ENCODE data around the gene RTN4RL2.

The RTN4RL2 gene

GRCh38 chr11:57463671-57464538, 3.6 kb downstream of the RTN4RL2 start:
- DNase-seq, result no peak

GRCh38 chr11:57464539-57465181, 4.3 kb downstream of the RTN4RL2 start:
- DNase-seq, result no peak

GRCh38 chr11:57466680-57467079, 6.4 kb downstream of the RTN4RL2 start:
- no peak for DNase-seq

GRCh38 chr11:57467508-57468157, 7.3 kb downstream of the RTN4RL2 start:
- no peak for DNase-seq

GRCh38 chr11:57468276-57468675, 7.9 kb downstream of the RTN4RL2 start:
- DNase-seq, result no peak

- DNase-seq, result no peak
Observed at GRCh38 chr11:57469268-57469667, 8.9 kb downstream of the RTN4RL2 start.

- no peak for DNase-seq
Observed at GRCh38 chr11:57471496-57471895, 11.2 kb downstream of the RTN4RL2 start.

GRCh38 chr11:57473285-57473841, 13.0 kb downstream of the RTN4RL2 start:
- DNase-seq, result no peak

GRCh38 chr11:57474017-57474802, 13.9 kb downstream of the RTN4RL2 start:
- DNase-seq, result no peak

- no peak for DNase-seq
Observed at GRCh38 chr11:57474803-57475115, 14.4 kb downstream of the RTN4RL2 start.

GRCh38 chr11:57475191-57475590, 14.9 kb downstream of the RTN4RL2 start:
- DNase-seq, result no peak

GRCh38 chr11:57475671-57476046, 15.3 kb downstream of the RTN4RL2 start:
- no peak for DNase-seq

- no peak for DNase-seq
Observed at GRCh38 chr11:57476047-57476756, 15.9 kb downstream of the RTN4RL2 start.

- no peak for DNase-seq
Observed at GRCh38 chr11:57476757-57477506, 16.6 kb downstream of the RTN4RL2 start.

GRCh38 chr11:57477507-57478189, 17.3 kb downstream of the RTN4RL2 start:
- DNase-seq, result no peak

GRCh38 chr11:57479021-57479663, 18.8 kb downstream of the RTN4RL2 start:
- no peak for DNase-seq

- no peak for DNase-seq
Observed at GRCh38 chr11:57479911-57480310, 19.6 kb downstream of the RTN4RL2 start.

- peak; percentile 27 for DNase-seq
Observed at GRCh38 chr11:57480409-57481137, 20.2 kb downstream of the RTN4RL2 start.

- DNase-seq, result no peak
Observed at GRCh38 chr11:57481315-57481714, 21.0 kb downstream of the RTN4RL2 start.

Measured in KG1 (cell line).